GM19324 (cell line): ENCODE measurements around the gene AGAP1.

Experiments used
- ATAC-seq: cut with Tn5 transposase; IDR thresholded peaks from one replicate; pipeline ENCODE4 v1.9.1; 2021; ENCODE audit warnings: mild to moderate bottlenecking, moderate library complexity; ENCODE audit not compliant: unreplicated experiment, low FRiP score

AGAP1 gene

GRCh38 chr2:236179236-236180075 lies 685.6 kb downstream of the AGAP1 start:
- no peak for ATAC-seq

DNA sequence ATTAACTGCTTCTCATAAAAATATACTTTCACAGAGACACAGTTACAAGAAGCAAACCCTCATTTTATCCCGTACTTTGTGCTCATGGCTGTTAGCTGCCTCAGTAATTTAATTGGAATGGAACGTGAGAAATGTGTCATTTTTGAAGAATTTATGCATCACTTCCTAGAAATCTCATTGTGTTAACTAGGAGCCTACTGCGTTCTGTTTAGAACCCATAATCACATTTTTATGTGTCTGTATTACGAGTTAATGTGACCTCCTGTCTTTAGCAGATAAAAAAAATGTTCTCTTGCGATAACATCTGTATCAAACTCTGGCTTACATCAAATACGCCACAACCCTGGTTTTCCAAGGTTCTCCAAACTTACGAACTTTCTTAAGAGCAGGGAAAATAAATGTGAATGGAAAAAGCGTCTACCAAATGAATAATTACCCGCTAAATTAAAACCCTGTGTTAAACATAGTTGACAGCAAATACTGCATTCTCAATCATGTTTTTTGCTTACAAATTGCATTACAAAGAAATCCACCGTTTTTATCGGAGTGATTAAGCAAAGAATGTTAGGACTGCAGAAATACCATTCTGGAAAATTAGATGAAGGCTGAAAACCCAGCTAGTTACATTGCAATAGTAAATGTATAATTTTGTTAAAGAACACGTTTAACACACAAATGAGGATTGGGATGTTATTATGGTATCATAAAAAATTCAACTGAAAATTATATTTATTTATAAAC lies 686.4 kb downstream of the AGAP1 start:
- no peak for ATAC-seq

DNA sequence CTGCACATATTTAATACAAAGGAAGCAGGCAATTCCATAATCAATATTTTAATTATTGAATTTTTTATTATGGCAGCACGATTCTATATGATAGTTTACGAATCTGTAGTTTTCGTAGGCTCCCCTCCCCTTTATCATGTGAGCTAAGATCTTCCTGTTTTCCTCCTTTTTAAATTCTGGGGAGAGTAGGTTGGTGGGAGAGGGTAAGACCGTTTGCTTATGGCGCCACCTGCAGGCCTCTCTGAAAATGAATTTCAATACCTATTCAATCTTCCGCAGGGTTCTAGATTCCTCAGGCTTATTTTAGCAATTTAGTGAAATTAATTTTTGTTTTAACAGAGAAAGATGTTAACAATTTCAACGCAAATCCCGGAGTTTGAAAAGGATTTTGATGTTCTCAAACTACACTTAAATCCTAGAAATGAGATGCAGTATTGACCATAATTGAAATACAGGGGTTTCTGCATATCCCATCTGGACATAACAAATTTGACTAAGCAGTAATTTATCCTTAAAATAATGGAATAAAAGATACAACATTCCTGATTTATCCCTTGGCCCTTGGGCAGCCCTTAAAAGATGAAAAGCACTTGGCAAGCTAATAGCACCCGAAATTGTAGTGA lies 687.1 kb downstream of the AGAP1 start:
- no peak for ATAC-seq
